Body of pancreas (tissue), 4 donors: ENCODE data around the gene CTSG. TPM values are rescaled to one million over a fixed set of nuclear protein-coding genes. Genes with fewer than 3 reads are reported as not detected.
A peak's percentile ranks its signal among the peaks of the same experiment; 100 is the strongest.

ENCODE experiments used
- ATAC-seq: fragments of 150-250 bp; one replicate; pipeline ENCODE4 v1.9.1; 2016
- DNase-seq, 4 donors: peaks; one replicate each; pipeline ENCODE4 v3.0.0-alpha.2; 2019
- H3K27ac ChIP-seq, 4 donors: fragments of 200-600 bp; sonication (generic); 1 replicate in 3 of 4; 2 replicates in 1 of 4; pipeline versions ENCODE4 v1.5.1 to v1.6.1; 2016 to 2019; ENCODE audit warnings: mild to moderate bottlenecking in 1 of 4, mixed read lengths in 1 of 4, moderate library complexity in 1 of 4
- H3K27me3 ChIP-seq, 2 donors: fragments of 200-600 bp; sonication (generic); one replicate each; pipeline ENCODE4 v1.6.0; 2016; ENCODE audit warnings: mild to moderate bottlenecking in 1 of 2
- H3K36me3 ChIP-seq, 2 donors: fragments of 200-600 bp; sonication (generic); replicated peaks in 1 of 2; 2 replicates each; pipeline ENCODE4 v1.5.1; 2016; ENCODE audit warnings: low read depth in 2 of 2; ENCODE audit not compliant: insufficient read depth in 1 of 2
- H3K4me1 ChIP-seq: fragments of 200-600 bp; sonication (generic); one replicate; pipeline ENCODE4 v1.6.0; 2016
- H3K4me3 ChIP-seq, 2 donors: fragments of 200-600 bp; sonication (generic); 1 replicate in 1 of 2; 2 replicates in 1 of 2; pipeline ENCODE4 v1.5.1; 2016 to 2019
- H3K9me3 ChIP-seq, 3 donors: fragments of 200-600 bp; sonication (generic); 1 replicate in 2 of 3; 2 replicates in 1 of 3; pipeline ENCODE4 v1.5.1; 2016
- CTCF ChIP-seq, 7 experiments: fragments of 450-650 bp in 4 of 7; fragments of 200-600 bp in 3 of 7; sonication (generic) in 3 of 7; IDR thresholded peaks; one replicate each; pipeline ENCODE4 v1.5.1; 2016 to 2019; ENCODE audit warnings: antibody characterized with exemption in 7 of 7
- POLR2A ChIP-seq, 3 donors: fragments of 450-650 bp; IDR thresholded peaks; one replicate each; pipeline ENCODE4 v1.6.1; 2016; ENCODE audit warnings: antibody characterized with exemption in 3 of 3, mild to moderate bottlenecking in 2 of 3
- WGBS, 2 donors: methylation state at CpG; one replicate each; pipeline ENCODE4 v1.1.5; 2017; 5-methylcytosine and 5-hydroxymethylcytosine counted together
- intact Hi-C: fragments of 100-400 bp; cut with DNase I; formaldehyde crosslinking; loops from one replicate; pipeline ENCODE4 v1.15.1; 2023
- total RNA-seq, 2 donors: library from RNA; depleted of rRNA; stranded (reverse); fragments of >200 nt; gene quantifications; one replicate each; pipeline ENCODE4 v1.1.0, GENCODE V29; 2016

Gene CTSG
- not detected for total RNA-seq

- 56 to 83% methylated on average over 3 of the region's 3 CpGs for WGBS, 2 donors
- no peaks in the 10 kb centered on the region for H3K9me3 ChIP-seq
- H3K36me3 ChIP-seq = no peaks in the 10 kb centered on the region
- DNase-seq (no peak), ATAC-seq (no peak)
- intact Hi-C loops = no loop called here
- TF ChIP-seq CTCF (IDR thresholded peaks at IDR 0.05) (no peak), POLR2A (IDR thresholded peaks at IDR 0.05) (no peak)
- no peaks in the 10 kb centered on the region for H3K27me3 ChIP-seq
- no peaks in the 10 kb centered on the region for H3K4me1 ChIP-seq
- H3K27ac ChIP-seq = no peak within 1 kb of the TSS
- no peak within 1 kb of the TSS for H3K4me3 ChIP-seq
These were observed at the start of gene CTSG for GRCh38 chr14:24576182-24576581. TSS of gene CTSG (minus strand) at chr14:24576250. CDS start at chr14:24576223, 27 bp downstream.

GRCh38 chr14:24613747-24614146 is 37.7 kb upstream of the CTSG start:
- no peaks in the 10 kb centered on the region for H3K36me3 ChIP-seq
- DNase-seq = no peak
- no peak overlapping the region for H3K4me3 ChIP-seq
- WGBS, 2 donors = 79 to 80% methylated on average over 2 of the region's 2 CpGs
- no peaks in the 10 kb centered on the region for H3K4me1 ChIP-seq
- no peak for ATAC-seq
- TF ChIP-seq POLR2A (IDR thresholded peaks at IDR 0.05) = no peak
- TF ChIP-seq CTCF (IDR thresholded peaks at IDR 0.05) = no peak
- H3K27ac ChIP-seq = no peak overlapping the region
- H3K27me3 ChIP-seq = no peaks in the 10 kb centered on the region
- intact Hi-C loops = no loop called here
- H3K9me3 ChIP-seq = no peaks in the 10 kb centered on the region

- DNase-seq (no peak), ATAC-seq (no peak)
- 50 to 60% methylated on average over 1 of the region's 1 CpG for WGBS, 2 donors
- TF ChIP-seq CTCF (IDR thresholded peaks at IDR 0.05) (no peak), POLR2A (IDR thresholded peaks at IDR 0.05) (no peak)
- H3K4me3 ChIP-seq = no peak overlapping the region
- no peaks in the 10 kb centered on the region for H3K4me1 ChIP-seq
- no peak overlapping the region for H3K27ac ChIP-seq
- no peaks in the 10 kb centered on the region for H3K27me3 ChIP-seq
- intact Hi-C loops = no loop called here
- no peaks in the 10 kb centered on the region for H3K36me3 ChIP-seq
- no peaks in the 10 kb centered on the region for H3K9me3 ChIP-seq
These were observed 37.2 kb upstream of the CTSG start for GRCh38 chr14:24613241-24613640.

GRCh38 chr14:24612196-24612595 is 36.1 kb upstream of the CTSG start:
- Histone ChIP-seq H3K36me3 (no peaks in the 10 kb centered on the region), H3K9me3 (no peaks in the 10 kb centered on the region), H3K4me1 (no peaks in the 10 kb centered on the region), H3K27me3 (no peaks in the 10 kb centered on the region), H3K27ac (no peak overlapping the region), H3K4me3 (no peak overlapping the region)
- no peak for TF ChIP-seq POLR2A (IDR thresholded peaks at IDR 0.05)
- TF ChIP-seq CTCF (IDR thresholded peaks at IDR 0.05) = no peak
- ATAC-seq = no peak
- DNase-seq = peak in 1 of 4 donors; percentile 42
- intact Hi-C loops = no loop called here

- intact Hi-C loops = no loop called here
These were observed 33.8 kb upstream of the CTSG start, which contains the start of gene GZMH for GRCh38 chr14:24609655-24610344. TSS of gene GZMH (minus strand) at chr14:24609685. CDS start at chr14:24609613, 72 bp downstream.

More at GRCh38 chr14:24609655-24610344, 33.8 kb upstream of the CTSG start, which contains the start of gene GZMH:
- ATAC-seq (no peak), DNase-seq (no peak)
- H3K36me3 ChIP-seq = no peaks in the 10 kb centered on the region
- H3K9me3 ChIP-seq = no peaks in the 10 kb centered on the region
- H3K4me1 ChIP-seq = no peaks in the 10 kb centered on the region
- H3K4me3 ChIP-seq = no peak within 1 kb of the TSS
- H3K27me3 ChIP-seq = no peaks in the 10 kb centered on the region
- no peak for TF ChIP-seq POLR2A (IDR thresholded peaks at IDR 0.05)
- no peak for TF ChIP-seq CTCF (IDR thresholded peaks at IDR 0.05)
- no peak within 1 kb of the TSS for H3K27ac ChIP-seq
- WGBS, 2 donors = 63 to 72% methylated on average over 2 of the region's 2 CpGs
